GM19455 (cell line): ENCODE measurements around the gene CHCHD3.
"Not testable (repeated sequence)": the region's sequence is repeated elsewhere in the genome, so short reads cannot be mapped to it uniquely, and the experiment has no call there.

Experiments
- ATAC-seq: cut with Tn5 transposase; IDR thresholded peaks from one replicate; pipeline ENCODE4 v1.9.1; 2021; ENCODE audit not compliant: unreplicated experiment

The CHCHD3 gene

DNA sequence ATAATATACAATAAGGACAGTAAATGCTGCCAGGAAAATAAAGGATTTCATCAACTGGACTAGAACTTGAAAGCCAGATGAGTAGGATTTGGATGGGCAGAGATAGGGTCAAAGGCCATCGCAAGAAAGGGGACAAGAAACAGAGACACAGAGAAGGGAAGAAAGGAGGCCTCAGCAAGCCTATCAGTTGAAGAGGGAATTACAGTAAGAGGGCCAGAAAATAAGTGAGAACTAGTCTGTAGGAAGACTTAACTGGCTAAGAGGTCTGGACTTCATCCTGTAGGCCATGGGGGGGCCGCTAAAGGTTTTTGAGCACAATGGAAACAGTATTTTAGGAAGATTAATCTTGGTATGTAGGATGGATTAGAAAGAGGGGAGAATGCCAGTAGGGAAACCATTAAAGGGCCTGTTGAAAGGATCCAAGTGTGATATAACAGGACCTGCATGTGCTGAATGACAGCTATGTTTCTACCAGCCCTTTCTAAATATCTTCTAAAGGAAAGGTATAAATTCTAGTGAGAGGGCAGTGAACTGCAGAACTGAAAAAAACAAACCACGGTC lies 174.4 kb downstream of the CHCHD3 start:
- ATAC-seq, result no peak

DNA sequence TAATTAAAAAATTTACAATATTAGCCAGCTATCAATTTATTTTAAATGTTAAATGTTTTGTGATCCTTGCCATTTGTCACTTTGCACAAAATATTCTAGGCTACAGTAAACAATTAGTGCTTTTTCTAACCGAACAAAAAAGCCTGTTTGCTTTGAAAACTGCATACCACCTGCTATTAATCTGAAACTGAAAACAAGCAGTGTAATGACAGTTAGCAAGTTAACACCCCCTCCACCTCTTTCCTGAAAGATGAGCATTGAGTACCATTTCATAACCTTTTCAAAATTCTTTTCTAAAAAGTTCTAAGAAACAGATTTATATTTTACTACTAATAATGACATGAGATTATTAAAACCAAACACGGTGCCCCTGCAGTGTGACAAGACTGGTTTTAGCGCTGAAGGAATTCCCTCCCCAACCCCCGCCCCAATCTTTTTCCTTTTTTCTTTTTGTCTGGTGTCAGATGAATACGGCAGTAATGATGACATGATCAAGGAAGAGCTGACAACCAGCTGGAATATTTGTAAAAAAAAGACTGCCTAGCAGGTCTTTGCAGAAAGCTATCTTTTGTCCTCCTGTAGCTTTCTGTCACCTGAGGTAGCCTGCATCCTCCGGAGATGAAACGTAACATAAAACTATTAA lies 175.6 kb downstream of the CHCHD3 start:
- no peak for ATAC-seq

DNA sequence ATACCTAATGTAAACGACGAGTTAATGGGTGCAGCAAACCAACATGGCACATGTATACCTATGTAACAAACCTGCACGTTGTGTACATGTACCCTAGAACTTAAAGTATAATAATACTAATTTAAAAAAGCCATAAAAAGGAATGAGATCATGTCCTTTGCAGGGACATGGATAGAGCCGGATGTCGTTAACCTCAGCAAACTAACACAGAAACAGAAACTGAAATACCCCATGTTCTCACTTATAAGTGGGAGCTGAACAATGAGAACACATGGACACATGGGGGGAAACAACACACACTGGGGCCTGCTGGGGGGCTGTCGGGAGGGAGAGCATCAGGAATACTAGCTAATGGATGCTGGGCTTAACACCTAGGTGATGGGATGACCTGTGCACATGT lies 176.8 kb downstream of the CHCHD3 start:
- not testable (repeated sequence) for ATAC-seq

DNA sequence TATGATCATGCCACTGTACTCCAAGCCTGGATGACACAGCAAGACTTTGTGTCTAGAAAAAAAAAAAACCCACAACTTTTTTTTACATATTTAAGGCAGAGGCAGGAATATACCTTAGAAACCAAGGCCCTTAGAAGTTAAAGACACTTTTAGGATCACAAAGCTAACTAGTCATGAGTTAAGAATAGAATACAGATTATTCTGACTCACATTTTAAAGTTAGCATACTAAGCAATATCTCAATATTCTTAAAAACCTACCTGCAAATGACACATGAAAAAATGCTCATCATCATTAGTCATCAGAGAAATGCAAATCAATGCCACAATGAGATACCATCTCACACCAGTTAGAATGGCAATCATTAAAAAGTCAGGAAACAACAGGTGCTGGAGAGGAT lies 177.7 kb downstream of the CHCHD3 start:
- no peak for ATAC-seq

DNA sequence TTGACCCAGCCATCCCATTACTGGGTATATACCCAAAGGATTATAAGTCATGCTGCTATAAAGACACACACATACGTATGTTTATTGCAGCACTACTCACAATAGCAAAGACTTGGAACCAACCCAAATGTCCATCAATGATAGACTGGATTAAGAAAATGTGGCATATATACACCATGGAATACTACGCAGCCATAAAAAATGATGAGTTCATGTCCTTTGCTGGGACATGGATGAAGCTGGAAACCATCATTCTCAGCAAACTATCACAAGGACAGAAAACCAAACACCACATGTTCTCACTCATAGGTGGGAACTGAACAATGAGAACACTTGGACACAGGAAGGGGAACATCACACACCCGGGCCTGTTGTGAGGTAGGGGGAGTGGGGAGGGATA lies 179.6 kb downstream of the CHCHD3 start:
- not testable (repeated sequence) for ATAC-seq

DNA sequence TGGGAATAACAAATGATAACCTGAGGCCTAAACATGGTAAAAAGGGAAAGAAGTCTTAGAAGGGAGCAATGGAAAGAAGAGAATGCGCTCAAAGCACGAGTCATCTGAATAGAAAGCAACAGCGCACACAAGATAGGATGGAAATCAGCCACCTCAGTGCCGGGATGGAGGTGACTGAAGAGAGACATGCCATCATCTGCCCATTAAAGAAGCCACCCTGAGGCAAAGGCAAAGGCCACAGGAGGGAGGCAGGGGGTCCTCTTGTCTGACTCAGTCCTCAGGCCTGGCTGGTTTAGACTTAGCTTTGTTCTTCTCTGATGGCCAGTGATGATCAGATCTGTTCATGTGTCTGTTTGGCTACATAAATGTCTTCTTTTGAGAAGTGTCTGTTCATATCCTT lies 180.6 kb downstream of the CHCHD3 start:
- ATAC-seq, result no peak

DNA sequence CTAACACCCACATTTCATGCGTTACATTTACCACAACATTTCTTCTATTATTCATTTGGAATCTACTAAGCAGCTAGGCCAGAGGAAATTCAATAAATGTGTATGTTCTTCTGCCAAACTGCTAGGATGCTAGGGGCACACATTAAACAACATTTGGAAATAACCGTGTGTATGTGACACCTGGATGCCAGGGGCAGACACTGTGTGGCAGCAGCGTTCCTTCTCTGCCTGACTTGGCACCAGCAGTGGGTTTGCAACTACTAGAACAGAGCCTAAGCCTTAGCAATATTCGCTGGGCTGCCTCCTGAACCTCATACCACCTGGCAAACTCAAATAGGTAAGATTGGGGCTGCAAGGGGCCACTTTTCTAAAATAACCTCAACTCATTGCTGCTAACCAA lies 182.1 kb downstream of the CHCHD3 start:
- ATAC-seq, result no peak

DNA sequence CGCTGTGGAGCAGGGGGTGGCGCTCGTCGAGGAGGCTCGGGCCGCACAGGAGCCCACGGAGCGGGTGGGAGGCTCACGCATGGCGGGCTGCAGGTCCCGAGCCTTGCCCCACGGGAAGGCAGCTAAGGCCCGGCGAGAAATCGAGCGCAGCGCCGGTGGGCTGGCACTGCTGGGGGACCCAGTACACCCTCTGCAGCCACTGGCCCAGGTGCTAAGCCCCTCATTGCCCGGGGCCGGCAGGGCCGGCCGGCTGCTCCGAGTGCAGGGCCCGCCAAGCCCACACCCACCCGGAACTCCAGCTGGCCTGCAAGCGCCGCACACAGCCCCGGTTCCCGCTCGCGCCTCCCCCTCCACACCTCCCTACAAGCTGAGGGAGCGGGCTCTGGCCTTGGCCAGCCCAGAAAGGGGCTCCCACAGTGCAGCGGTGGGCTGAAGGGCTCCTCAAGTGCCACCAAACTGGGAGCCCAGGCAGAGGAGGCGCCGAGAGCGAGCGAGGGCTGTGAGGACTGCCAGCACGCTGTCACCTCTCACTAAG lies 183.2 kb downstream of the CHCHD3 start:
- ATAC-seq, result not testable (repeated sequence)

DNA sequence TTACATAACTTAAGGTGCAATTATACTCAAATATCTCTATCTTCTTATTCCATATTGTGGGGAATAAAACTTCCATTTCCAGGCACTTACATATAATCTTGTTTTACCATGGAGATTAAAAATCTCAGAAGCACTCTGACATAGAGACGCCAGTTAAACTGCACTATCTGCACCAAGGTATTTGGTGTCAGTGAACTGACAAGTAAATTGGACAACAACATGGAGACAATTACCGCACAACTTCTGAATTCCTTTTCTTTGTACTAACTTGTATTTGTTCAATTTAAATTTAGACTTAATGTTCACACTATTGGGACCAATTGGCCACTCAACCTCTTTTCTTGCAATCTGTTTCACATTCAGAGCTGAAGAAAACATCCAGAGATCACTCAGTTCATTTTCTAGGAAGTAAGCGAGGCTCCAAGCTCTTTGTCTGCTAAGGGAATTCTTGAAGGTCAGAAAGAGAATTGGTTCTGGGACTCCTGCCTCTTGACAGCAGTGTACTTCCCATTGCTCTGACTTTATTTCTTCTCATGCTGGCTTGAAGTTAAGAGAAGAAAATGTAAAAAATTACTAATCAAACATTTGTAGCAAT lies 184.7 kb downstream of the CHCHD3 start:
- no peak for ATAC-seq

DNA sequence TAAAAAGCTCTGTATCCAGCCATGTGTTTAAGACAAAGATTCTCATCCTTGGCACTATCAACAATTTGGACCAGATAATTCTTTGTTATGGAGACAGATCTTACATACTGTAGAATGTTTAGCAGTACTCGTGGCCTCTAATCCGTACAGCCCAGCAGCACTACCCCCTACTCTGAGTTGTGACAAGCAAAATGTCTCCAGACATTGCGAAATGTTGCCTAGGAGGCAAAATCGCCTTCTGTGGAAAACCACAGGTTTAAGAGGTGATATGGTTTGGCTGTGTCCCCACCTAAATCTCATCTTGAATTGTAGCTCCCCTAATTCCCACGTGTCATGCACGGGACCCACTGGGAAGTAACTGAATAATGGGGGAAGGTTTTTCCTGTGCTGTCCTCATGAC lies 186.7 kb downstream of the CHCHD3 start:
- no peak for ATAC-seq

DNA sequence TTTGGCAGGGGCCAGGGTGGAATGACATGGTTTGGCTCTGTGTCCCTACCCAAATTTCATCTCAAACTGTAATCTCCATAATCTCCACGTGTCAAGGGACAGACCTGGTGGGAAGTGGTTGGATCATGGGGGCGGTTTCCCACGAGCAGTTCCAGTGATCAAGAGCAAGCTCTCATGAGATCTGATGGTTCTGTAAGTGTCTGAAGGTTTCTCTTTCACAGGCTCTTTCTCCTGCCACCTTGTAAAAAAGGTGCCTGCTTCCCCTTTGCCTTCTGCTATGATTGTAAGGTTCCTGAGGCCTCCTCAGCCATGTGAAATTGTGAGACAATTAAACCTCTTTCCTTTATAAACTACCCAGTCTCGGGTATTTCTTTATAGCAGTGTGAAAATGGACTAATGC lies 188.3 kb downstream of the CHCHD3 start:
- no peak for ATAC-seq

DNA sequence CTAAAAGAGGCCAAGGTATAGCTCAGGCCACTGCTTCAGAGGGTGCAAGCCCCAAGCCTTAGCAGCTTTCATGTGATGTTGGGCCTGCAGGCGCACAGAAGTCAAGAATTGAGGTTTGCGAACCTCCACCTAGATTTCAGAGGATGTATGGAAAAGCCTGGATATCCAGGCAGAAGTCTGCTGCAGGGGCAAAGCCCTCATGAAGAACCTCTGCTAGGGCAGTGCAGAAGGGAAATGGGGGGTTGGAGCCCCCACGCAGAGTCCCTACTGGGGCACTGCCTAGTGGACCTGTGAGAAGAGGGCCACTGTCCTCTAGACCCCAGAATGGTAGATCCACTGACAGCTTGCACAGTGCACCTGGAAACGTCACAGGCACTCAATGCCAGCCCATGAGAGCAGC lies 189.1 kb downstream of the CHCHD3 start:
- ATAC-seq, result not testable (repeated sequence)

DNA sequence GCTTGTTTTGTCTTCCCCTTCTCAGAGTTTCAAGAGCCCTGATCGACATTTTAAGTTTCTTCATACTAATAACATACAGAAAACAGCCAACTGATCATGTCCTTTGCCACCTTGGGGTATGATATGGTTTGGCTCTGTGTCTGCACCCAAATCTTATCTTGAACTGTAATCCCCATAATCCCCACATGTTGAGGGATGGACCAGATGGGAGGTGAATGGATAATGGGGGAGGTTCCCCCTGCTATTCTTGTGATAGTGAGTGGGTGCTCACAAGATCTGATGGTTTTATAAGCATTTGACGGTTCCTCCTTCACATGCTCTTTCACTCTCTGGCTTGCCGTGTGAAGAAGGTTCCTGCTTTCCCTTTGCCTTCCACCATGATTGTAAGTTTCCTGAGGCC lies 190.3 kb downstream of the CHCHD3 start:
- no peak for ATAC-seq

DNA sequence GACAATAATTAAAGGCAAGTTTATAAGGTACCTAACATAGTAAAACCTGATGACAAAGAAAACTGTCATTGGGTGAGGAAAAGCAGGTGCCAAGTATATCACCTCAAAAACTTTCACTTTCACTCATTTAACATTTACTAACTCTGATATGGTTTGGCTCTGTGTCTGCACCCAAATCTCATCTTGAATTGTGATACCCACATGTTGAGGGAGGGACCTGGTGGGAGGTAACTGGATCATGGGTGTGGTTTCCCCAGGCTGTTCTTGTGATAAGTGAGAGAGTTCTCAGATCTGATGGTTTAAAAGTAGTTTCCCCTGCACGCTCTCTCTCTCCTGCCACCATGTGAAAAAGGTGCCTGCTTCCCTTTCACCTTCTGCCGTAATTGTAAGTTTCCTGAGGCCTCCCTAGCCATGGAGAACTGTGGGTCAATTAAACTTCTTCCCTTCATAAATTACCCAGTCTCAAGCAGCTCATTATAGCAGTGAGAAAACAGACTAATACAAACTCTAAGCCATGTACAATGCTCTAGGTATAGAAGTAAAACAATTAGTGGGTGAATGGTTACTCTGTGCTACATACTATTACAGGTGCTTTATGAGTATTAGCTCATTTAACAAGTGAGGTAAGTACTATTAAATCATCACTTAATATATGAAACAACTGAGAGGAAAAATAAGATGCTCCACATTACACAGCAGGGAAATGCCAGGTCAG lies 199.0 kb downstream of the CHCHD3 start:
- no peak for ATAC-seq

DNA sequence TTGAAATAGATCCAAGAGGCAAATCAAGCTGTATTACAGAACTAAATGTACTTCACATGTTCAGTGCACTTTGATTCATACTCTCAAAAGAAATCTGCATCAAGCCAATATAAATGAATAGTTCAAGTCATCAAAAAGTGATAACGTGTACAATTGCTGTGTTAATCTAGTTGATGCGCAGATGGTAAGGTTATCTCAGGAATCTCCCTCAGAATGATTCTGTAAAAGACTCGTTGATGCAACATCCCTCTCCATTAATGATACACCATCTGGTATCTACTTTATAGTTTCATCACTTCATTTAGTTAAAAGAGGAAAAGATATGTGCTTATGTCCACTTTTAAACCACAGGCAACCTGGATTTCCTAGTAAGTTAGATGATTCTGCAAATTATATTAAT lies 200.6 kb downstream of the CHCHD3 start:
- ATAC-seq, result no peak

DNA sequence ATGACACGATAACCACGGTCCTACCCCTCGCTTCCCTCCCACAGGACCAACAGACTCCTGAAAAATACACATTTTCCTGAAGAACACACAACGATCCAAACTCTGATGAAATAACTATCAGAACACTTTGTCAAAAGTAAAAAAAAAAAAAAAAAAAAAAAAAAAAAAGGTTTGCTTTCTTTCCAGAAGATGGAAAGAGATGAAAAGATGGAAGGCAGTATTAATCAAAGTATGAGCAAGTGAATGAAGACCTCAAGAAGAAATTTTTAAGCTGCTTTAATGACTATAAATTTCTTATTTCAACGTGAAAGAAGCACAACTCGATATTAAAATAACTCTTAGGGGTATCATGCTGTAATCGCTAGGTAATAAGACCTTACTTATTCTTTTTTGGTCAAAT lies 202.3 kb downstream of the CHCHD3 start:
- no peak for ATAC-seq

DNA sequence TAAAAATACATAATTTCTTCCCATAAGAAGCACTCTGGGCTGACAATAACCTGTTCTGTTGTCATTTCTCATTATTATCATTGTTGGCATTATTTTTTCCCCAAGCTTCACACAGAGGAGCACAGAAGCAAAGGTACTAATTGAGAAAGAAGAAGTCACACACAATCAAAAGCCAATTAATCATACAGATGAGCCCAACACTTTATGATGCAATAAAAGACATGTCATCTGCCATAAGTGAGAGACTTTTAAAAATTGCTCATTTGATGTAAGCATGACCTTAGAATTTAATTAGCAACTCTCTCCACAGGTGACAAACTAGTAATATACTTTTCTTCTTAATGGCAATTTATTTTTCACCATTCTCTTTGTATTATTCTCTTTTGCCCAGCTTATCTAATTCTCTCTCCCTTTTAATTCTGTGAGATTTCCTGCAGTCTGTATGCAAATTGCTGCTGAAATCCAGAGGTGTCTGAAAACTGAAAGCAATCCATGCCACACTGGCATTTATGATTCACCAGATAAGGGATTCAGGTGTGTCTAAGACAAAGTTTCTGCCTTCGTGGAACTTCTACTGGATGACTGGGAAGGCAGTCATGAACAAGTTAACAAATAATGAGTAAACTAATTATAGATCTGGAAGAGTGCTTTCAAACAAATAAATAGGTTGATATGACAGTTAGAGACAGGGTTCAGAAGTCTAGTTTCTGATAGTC lies 203.5 kb downstream of the CHCHD3 start:
- ATAC-seq, result no peak

DNA sequence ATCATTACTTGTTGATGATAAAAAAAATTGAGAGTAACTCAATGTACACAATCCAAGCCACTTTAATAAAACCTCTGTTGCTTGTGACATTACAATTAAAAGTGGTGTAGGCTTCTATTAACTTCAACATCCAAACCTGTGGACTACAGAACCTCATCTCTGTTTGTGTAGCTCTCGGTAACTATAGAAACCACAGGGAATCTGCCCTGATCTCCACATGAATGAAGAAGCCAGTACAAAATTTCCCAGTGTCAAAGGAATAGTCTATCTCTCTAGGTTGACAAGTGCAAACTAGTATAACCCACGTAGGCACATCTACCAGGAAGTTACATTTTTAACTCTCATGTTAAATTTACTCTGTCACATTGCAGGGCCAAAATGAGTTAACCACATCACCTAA lies 204.3 kb downstream of the CHCHD3 start:
- no peak for ATAC-seq

DNA sequence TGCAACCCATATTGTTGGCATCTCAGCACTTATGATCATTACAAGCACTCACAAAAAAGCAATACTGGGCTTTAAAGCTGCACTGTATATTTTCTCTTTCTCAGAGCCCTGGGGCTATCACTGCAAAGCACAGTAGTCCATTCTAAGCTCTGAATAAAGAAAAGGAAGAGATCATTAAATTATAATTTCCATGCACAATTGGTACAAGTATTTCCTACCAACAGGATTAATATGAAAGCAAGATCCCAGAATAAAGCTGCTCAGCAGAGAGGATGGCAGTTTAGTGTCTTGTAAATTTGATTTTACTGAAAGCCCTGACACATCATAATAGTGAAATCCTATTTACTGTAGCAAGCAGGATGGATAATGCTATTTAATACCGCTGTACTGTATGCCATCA lies 205.3 kb downstream of the CHCHD3 start:
- no peak for ATAC-seq

DNA sequence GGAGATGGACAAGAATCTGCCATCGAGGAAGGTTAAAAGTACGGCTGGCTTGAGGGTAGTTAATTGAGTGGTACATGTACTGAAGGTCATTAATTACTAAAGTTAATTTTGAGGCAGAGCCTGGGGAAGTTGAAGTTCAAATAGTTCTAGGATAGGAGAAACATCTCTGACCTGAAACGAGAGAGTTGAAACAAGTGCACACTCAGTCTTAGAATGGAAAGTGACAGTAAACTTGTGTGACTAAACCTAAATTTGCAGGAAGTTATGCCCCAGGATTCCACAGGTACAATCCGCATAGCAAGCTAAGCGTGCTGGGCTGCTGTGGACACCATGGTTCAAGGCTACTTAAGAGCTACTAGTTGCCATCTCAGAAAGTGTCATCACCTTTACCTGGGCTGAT lies 209.9 kb downstream of the CHCHD3 start:
- peak; percentile 53 for ATAC-seq

DNA sequence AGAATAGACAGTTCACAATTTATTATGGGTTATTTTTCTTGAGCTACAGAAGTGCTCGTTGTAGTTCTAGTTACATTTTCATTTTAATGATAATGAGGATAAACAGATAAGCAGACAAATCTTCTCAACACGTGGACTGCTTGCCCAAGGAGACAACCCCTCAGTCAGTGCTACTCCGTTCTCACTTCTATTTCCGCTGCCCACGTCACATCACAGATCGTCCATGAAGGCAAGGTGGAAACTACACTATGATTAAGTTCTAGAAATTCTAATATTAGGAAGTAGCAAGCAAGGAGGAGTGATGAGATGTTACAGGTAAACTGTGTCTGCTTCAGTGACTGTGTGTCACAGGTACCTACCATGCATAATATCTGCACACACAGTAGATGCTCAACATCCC lies 210.5 kb downstream of the CHCHD3 start:
- no peak for ATAC-seq
